D721Med (cell line): ENCODE results near the gene KRT26.

Source experiments
- DNase-seq: peaks from one replicate; pipeline ENCODE4 v3.0.0; 2011; ENCODE audit warnings: low spot score; ENCODE audit not compliant: insufficient read length
- FAIRE-seq: peaks from 2 replicates; lab custom pipeline; 2011; peaks lifted over from hg19 to GRCh38; lab: Jason Lieb, UNC
- TF ChIP-seq, protein P1 (sequence below): IDR thresholded peaks from 2 replicates; pipeline ENCODE4 v1.5.1; 2012; ENCODE audit warnings: mild to moderate bottlenecking, control low read depth; ENCODE audit not compliant: insufficient read depth; ENCODE audit errors: missing control alignments

Gene KRT26

GRCh38 chr17:40772101-40772500 lies at the start of gene KRT26:
Gene KRT26 (minus strand): TSS chr17:40772201. CDS start chr17:40772113, 88 bp downstream.
- DNase-seq (no peak), FAIRE-seq (no peak)
- TF ChIP-seq, protein P1, sequence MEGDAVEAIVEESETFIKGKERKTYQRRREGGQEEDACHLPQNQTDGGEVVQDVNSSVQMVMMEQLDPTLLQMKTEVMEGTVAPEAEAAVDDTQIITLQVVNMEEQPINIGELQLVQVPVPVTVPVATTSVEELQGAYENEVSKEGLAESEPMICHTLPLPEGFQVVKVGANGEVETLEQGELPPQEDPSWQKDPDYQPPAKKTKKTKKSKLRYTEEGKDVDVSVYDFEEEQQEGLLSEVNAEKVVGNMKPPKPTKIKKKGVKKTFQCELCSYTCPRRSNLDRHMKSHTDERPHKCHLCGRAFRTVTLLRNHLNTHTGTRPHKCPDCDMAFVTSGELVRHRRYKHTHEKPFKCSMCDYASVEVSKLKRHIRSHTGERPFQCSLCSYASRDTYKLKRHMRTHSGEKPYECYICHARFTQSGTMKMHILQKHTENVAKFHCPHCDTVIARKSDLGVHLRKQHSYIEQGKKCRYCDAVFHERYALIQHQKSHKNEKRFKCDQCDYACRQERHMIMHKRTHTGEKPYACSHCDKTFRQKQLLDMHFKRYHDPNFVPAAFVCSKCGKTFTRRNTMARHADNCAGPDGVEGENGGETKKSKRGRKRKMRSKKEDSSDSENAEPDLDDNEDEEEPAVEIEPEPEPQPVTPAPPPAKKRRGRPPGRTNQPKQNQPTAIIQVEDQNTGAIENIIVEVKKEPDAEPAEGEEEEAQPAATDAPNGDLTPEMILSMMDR = no peak

- FAIRE-seq (no peak), DNase-seq (no peak)
- TF ChIP-seq, protein P1 = no peak
Observed at GRCh38 chr17:40821536-40821935, 49.5 kb upstream of the KRT26 start.

DNA sequence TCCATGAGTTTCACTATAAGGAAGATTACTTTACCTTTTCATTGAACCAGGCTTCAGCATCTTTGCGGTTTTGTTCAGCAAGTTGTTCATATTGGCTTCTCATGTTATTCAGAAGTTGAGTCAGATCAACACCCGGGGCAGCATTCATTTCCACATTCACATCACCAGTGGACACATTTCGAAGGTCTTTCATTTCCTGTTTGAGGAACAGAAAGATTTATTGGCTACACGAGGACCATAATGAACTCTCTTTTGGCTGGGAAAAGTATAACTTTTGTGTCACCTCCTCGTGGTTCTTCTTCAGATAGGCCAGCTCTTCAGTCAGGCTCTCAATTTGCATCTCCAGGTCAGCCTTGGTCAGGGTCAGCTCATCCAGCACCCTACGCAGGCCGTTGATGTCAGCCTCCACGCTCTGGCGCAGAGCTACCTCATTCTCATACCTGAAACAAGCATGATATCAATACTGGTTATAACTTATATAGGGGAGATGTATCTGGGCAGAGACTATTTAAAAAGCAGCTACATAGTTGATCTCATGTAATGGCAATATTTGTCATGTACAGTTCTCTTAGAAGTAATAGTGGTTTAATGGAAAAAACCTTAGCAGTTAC lies 48.3 kb upstream of the KRT26 start:
- no peak for DNase-seq
- no peak for FAIRE-seq
- TF ChIP-seq, protein P1 = no peak

DNA sequence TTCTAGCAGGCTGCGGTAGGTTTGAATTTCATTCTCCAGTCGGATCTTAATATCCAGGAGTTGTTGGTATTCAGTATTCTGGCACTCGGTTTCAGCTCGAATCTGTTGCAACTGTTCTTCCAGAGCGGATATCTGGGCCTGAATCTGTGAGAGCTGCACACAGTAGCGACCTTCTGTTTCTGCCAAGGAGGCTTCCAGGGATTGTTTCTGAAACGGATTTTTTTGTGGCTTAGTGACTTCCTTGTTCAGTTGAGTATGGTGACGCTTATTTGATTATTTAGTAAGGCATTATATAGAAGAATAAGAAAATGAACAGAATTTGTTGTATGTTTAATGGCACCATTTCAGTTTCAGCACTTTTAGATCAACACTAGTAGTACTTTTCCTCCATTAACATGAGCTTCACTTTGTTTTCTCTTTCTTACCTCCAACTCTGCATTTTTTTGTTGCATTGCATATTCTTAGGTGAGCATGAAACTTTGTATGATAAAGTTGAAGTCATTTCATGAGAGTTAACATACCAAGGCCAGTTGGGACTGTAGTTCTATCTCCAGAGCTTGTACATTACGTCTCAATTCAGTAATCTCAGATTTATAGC lies 47.6 kb upstream of the KRT26 start:
- FAIRE-seq (no peak), DNase-seq (no peak)
- TF ChIP-seq, protein P1 = no peak

GRCh38 chr17:40818733-40819527 lies 46.9 kb upstream of the KRT26 start:
- DNase-seq (peak; percentile 19), FAIRE-seq (no peak)
- TF ChIP-seq, protein P1 = no peak

DNA sequence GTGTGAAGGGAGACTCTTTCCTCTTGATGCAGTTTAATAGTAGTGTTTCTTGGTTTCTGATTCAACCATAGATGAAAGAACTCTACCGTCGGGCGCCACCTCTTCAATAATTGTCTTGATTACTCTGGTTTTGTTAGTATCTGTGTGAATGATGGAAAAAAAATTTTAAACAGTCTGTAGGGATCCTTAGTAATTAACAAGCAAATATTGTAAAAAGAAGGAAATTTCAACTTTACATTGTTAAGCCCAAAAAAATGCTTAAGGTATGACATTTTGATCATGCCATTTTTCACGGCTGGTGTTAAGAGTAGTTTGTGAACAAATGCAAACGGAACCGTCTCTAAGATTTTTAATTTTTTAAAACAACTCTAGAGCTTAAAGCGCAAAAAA lies 46.3 kb upstream of the KRT26 start:
- TF ChIP-seq, protein P1 = no peak
- FAIRE-seq (no peak), DNase-seq (no peak)
